ENCODE data around the gene CPNE2. TPM values are rescaled to one million over a fixed set of nuclear protein-coding genes. Genes with fewer than 3 reads are reported as not detected.

The CPNE2 gene
- total and polyA plus RNA-seq, 4 donors = 6.8 to 14.6 (median 11.0) TPM

- Histone ChIP-seq H3K4me1 (ENCODE audit: control insufficient read depth in 4 of 4, insufficient read depth in 4 of 4, low read length in 3 of 4) (peaks cover 0 to 7% (median under 1%) of the 10 kb centered on the region in 4 donors), H3K27me3 (ENCODE audit: control insufficient read depth in 4 of 4, insufficient read depth in 4 of 4, low read length in 3 of 4) (no peaks in the 10 kb centered on the region), H3K9me3 (ENCODE audit: control insufficient read depth in 4 of 4, low read length in 3 of 4) (no peaks in the 10 kb centered on the region), H3K9ac (ENCODE audit: low read depth in 1 of 2, low read length in 2 of 2) (no peak overlapping the region), H3K4me3 (ENCODE audit: low read depth in 1 of 3, low read length in 3 of 3) (no peak overlapping the region), H3K27ac (ENCODE audit: low read depth in 1 of 2, low read length in 2 of 2) (no peak overlapping the region), H3K36me3 (ENCODE audit: control insufficient read depth in 4 of 4, insufficient read depth in 3 of 4, low read depth in 1 of 4, low read length in 3 of 4) (peaks cover 6 to 26% (median 21%) of the 10 kb centered on the region in 4 donors)
- TF ChIP-seq GABPA (IDR thresholded peaks at IDR 0.05 in 1 of 2, conservative IDR thresholded peaks at IDR 0.05 in 1 of 2) (no peak), JUND (IDR thresholded peaks at IDR 0.05) (no peak), ZBTB33 (IDR thresholded peaks at IDR 0.05) (no peak), SP1 (IDR thresholded peaks at IDR 0.05) (no peak), RAD21 (IDR thresholded peaks at IDR 0.05) (no peak), NR2F2 (IDR thresholded peaks at IDR 0.05) (no peak), TAF1 (conservative IDR thresholded peaks at IDR 0.05) (no peak), HNF4G (IDR thresholded peaks at IDR 0.05) (no peak), CTCF (IDR thresholded peaks at IDR 0.05; ENCODE audit: low read depth, low read length, missing input control) (no peak), EGR1 (IDR thresholded peaks at IDR 0.05; ENCODE audit: low read depth in 2 of 2) (no peak), FOXA1 (IDR thresholded peaks at IDR 0.05) (no peak), YY1 (IDR thresholded peaks at IDR 0.05) (no peak), FOXA2 (IDR thresholded peaks at IDR 0.05) (no peak), RXRA (IDR thresholded peaks at IDR 0.05) (no peak), REST (IDR thresholded peaks at IDR 0.05) (no peak), MAX (IDR thresholded peaks at IDR 0.05) (no peak), HNF4A (conservative IDR thresholded peaks at IDR 0.05) (no peak), ATF3 (IDR thresholded peaks at IDR 0.05) (no peak)
- WGBS = 93% methylated on average over 9 of the region's 9 CpGs
- DNase-seq (ENCODE audit: low spot score) = no peak
Measured at GRCh38 chr16:57150682-57151330, 58.4 kb downstream of the CPNE2 start.
